AG04449 (cell line): ENCODE data around the gene RNF130.
A peak's percentile ranks its signal among the peaks of the same experiment; 100 is the strongest.
"Not testable (repeated sequence)": the region's sequence is repeated elsewhere in the genome, so short reads cannot be mapped to it uniquely, and the experiment has no call there.

ENCODE experiments used
- CTCF ChIA-PET: fragments of 350-600 bp; formaldehyde crosslinking; extraction: SDS; loops from one replicate; lab custom pipeline; 2021; ENCODE audit warnings: antibody characterized with exemption; lab: Yijun Ruan, JAX
- POLR2A ChIA-PET: fragments of 400-600, 350-600 bp; formaldehyde crosslinking; extraction: SDS; loops from one replicate; lab custom pipeline; 2020; ENCODE audit warnings: antibody characterized with exemption, inconsistent platforms; lab: Yijun Ruan, JAX
- DNase-seq: peaks from one replicate; pipeline ENCODE4 v3.0.0-alpha.2; 2010; ENCODE audit warnings: low read depth, low spot score
- H3K4me3 ChIP-seq: 2 replicates; pipeline ENCODE4 v1.5.1; 2011; ENCODE audit warnings: low read depth, mild to moderate bottlenecking, control low read depth, low read length
- TF ChIP-seq, protein P1 (sequence below): IDR thresholded peaks from one replicate; pipeline ENCODE4 v1.5.1; 2011; ENCODE audit warnings: mild to moderate bottlenecking, moderate library complexity, low read length, control low read depth, inconsistent platforms; ENCODE audit not compliant: insufficient read depth; ENCODE audit errors: missing control alignments

RNF130 gene

DNA sequence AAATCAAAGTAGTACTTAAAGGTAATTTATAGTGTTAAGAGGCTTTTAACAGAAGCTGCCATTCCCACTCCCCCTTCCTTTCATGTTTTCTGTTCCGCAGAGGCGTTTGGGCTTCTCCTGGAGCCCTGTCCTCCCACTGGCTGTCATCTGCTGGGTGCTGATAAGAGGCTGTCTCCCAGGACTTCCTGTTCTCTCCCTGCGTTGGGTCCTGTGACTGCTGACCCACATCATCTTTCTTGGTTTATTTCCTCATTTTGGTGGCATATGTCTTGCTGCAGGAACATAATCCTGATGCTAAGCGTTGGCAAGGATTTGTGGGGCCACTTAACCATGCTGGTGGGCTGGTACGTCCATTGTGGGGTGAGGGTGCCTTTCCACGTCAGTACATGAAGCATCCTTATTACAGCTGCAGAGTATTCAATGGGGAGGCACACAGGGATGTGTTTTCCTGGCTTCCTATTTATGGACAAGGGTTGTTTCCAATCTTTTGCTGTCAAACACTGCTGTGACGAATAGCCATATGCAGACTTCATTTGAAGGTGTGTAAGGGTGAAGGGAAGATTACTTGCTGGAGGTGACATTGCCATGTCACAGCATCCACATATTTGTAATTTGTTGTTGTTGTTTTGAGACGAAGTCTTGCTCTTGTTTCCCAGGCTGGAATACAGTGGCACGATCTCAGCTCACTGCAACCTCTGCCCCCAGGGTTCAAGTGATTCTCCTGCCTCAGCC lies 22.3 kb upstream of the RNF130 start:
- CTCF ChIA-PET = interaction anchor here (3.2 kb wide), 1 partner anchor 15 kb away, joined by 34 read pairs; no protein-coding TSS in a partner anchor
- no peak for DNase-seq
- TF ChIP-seq, protein P1, sequence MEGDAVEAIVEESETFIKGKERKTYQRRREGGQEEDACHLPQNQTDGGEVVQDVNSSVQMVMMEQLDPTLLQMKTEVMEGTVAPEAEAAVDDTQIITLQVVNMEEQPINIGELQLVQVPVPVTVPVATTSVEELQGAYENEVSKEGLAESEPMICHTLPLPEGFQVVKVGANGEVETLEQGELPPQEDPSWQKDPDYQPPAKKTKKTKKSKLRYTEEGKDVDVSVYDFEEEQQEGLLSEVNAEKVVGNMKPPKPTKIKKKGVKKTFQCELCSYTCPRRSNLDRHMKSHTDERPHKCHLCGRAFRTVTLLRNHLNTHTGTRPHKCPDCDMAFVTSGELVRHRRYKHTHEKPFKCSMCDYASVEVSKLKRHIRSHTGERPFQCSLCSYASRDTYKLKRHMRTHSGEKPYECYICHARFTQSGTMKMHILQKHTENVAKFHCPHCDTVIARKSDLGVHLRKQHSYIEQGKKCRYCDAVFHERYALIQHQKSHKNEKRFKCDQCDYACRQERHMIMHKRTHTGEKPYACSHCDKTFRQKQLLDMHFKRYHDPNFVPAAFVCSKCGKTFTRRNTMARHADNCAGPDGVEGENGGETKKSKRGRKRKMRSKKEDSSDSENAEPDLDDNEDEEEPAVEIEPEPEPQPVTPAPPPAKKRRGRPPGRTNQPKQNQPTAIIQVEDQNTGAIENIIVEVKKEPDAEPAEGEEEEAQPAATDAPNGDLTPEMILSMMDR = no peak
- no peak overlapping the region for H3K4me3 ChIP-seq
- POLR2A ChIA-PET = no interaction called here

DNA sequence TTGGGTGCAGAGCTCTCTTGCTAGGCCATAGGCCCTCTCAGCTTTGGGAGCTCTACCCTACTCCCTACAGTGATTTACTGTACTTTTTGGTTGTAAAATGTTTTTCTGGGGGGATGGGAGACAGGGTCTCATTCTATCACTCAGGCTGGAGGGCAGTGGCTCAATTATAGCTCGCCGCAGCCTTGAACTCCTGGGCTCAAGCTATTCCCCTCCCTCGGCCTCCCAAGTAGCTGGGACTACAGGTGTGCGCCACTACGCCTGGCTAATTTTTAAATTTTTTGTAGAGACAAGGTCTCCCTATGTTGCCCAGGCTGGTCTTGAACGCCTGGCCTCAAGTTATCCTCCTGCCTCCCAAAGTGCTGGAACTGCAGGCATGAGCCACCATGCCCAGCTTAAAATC lies 21.7 kb upstream of the RNF130 start:
- POLR2A ChIA-PET = no interaction called here
- no peak overlapping the region for H3K4me3 ChIP-seq
- TF ChIP-seq, protein P1 = no peak
- DNase-seq = no peak
- CTCF ChIA-PET = interaction anchor here (0.7 to 3.2 kb wide), 3 partner anchors 14 to 331 kb away, joined by 3 to 34 read pairs (median 5); partner anchors contain the start of gene TBC1D9B

DNA sequence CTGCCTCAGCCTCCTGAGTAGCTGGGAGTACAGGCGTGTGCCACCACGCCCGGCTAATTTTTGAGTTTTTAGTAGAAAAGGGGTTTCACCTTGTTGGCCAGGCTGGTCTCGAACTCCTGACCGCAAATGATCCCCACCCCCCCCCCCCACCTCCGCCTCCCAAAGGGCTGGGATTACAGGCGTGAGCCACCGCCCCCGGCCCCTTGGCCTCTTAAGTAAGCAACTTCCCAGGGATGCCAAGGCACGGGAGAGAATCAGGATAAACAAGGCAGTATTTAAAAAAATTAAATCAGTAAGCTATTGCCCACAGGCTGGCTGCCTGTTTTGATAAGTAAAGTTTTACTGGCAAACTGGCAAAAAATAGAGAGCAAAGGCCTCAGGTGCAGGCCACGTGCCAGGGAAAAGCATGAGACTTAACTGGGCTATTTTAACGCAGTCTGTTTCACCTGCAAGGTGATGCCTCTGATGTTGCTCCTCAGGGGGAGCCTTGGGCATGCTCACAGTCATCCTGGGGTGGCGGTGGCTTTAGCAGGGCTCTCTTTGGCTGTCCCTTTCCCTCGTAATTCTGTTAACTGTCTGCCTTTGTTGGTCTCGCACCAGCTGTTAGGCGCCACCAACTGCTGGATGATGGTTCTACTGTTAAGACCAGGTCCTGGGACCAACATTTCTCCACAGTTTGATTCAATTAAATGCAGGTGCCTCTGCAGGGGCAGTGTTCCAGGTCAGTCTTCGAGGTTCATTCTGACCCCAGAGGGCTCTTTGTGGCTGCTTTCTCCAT lies 19.4 kb upstream of the RNF130 start:
- TF ChIP-seq, protein P1 = peak; percentile 17
- ChIA-PET CTCF (interaction anchor here (0.6 to 3.4 kb wide), 16 partner anchors 8 to 251 kb away, joined by 3 to 34 read pairs (median 4); partner anchors contain the start of gene RNF130), POLR2A (no interaction called here)
- no peak for DNase-seq
- peak overlapping the region; percentile 33; the same call in 1 of the 2 replicates for H3K4me3 ChIP-seq

DNA sequence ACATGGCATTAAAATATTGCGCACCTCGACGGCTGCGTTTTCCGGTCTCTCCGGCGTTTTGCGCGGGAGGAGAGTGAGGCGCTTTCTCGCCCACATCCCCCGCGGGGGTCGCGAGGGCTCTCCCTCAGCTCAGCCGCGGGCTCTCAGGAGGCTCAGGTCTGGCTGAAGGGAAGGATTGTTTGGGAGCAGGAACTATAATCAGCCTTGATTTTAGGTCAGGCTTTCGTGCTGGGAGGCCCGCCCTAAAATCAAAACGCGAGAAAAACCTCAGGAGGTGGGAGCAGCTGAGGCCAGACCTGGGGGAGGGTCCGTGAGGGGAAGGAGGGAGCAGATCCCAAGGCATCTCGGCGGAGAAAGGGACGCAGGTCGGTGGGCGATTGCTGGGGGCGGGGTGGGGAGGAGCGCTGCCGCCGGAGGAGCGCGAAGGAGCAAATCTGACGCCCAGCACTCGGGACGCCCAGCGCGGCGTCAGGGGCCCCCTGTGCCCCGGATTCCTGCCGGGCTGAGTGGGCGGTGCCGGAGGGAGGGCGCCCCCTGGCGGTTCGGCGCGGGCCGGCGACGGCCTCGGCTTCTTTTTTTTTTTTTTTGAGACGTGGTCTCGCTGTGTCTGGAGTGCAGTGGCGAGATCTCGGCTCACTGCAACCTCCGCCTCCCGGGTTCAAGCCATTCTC lies 18.7 kb upstream of the RNF130 start:
- ChIA-PET POLR2A (no interaction called here), CTCF (interaction anchor here (0.7 to 3.4 kb wide), 14 partner anchors 9 to 218 kb away, joined by 3 to 34 read pairs (median 4); partner anchors contain the start of gene RNF130)
- TF ChIP-seq, protein P1 = peak; percentile 82
- H3K4me3 ChIP-seq = peak overlapping the region; percentile 67
- DNase-seq = no peak

DNA sequence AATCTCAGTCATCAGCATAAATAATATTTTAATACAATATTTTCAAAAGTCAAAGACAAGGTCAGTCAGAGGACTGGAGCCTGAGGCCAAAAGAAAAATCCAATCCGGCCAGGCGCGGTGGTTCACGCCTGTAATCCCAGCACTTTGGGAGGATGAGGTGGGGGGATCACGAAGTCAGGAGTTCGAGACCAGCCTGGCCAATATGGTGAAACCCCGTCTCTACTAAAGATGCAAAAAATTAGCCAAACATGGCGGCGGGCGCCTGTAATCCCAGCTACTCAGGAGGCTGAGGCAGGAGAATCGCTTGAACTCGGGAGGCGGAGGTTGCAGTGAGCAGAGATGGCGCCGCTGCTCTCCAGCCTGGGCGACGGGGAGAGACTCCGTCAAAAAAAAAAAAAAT lies 18.1 kb upstream of the RNF130 start:
- H3K4me3 ChIP-seq, POLR2A ChIA-PET, DNase-seq: not testable (repeated sequence)
- CTCF ChIA-PET = interaction anchor here (0.7 to 3.4 kb wide), 8 partner anchors 8 to 218 kb away, joined by 3 to 15 read pairs (median 5); partner anchors contain the start of gene RNF130

DNA sequence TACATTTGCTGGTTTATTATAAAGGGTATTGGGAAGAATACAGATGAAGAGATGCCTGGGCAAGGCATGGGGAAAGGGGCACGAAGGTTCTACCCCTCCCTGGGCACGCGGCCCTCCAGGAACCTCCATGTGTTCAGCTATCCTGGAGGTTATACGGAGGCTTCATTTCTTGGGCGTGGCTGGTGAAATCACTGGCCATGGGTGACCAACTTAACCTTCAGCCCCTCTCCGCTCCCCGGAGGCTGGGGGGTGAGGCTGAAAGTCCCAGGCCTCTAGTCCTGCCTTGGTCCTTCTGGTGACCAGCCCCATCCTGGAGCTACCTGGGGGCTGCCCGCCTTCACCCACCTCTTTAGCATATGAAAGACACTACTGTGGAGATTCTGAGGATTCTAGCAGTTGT lies 17.0 kb upstream of the RNF130 start:
- no peak for DNase-seq
- ChIA-PET CTCF (interaction anchor here (1.7 kb wide), 1 partner anchor 9 kb away, joined by 13 read pairs; no protein-coding TSS in a partner anchor), POLR2A (no interaction called here)
- TF ChIP-seq, protein P1 = no peak
- H3K4me3 ChIP-seq = no peak overlapping the region
